DMS 273 (cell line): Measurements from ENCODE around the gene VWF.

ENCODE experiments used
- DNase-seq: peaks from one replicate; lab custom pipeline; 2025; ENCODE audit not compliant: unreplicated experiment; lab: John Stamatoyannopoulos, UW

Gene VWF

GRCh38 chr12:5997260-5997659, 127.2 kb downstream of the VWF start:
- no peak for DNase-seq

GRCh38 chr12:5996459-5996858, 128.0 kb downstream of the VWF start:
- DNase-seq: no peak

- DNase-seq: no peak
These were observed 134.8 kb downstream of the VWF start for GRCh38 chr12:5989621-5990020.

GRCh38 chr12:5988659-5989116, 135.8 kb downstream of the VWF start:
- DNase-seq: peak; percentile 73

GRCh38 chr12:5988088-5988487, 136.4 kb downstream of the VWF start:
- DNase-seq: no peak

GRCh38 chr12:5987573-5987972, 136.9 kb downstream of the VWF start:
- no peak for DNase-seq

GRCh38 chr12:5985471-5985870, 139.0 kb downstream of the VWF start:
- no peak for DNase-seq

GRCh38 chr12:5984873-5985272, 139.6 kb downstream of the VWF start:
- DNase-seq: no peak

- no peak for DNase-seq
These were observed 142.4 kb downstream of the VWF start for GRCh38 chr12:5982106-5982505.

- DNase-seq: no peak
These were observed 146.9 kb downstream of the VWF start for GRCh38 chr12:5977556-5977955.

- DNase-seq: no peak
These were observed 147.8 kb downstream of the VWF start for GRCh38 chr12:5976711-5977110.

- no peak for DNase-seq
These were observed 148.3 kb downstream of the VWF start for GRCh38 chr12:5976196-5976595.

GRCh38 chr12:5973461-5974115, 150.9 kb downstream of the VWF start:
- DNase-seq: no peak

GRCh38 chr12:5972387-5972786, 152.1 kb downstream of the VWF start:
- no peak for DNase-seq

GRCh38 chr12:5971194-5971850, 153.1 kb downstream of the VWF start:
- no peak for DNase-seq

- DNase-seq: no peak
These were observed 154.3 kb downstream of the VWF start for GRCh38 chr12:5969974-5970690.

- DNase-seq: no peak
These were observed 155.1 kb downstream of the VWF start for GRCh38 chr12:5969156-5969973.

GRCh38 chr12:5967645-5968415, 156.6 kb downstream of the VWF start:
- DNase-seq: no peak

- DNase-seq: no peak
These were observed 157.9 kb downstream of the VWF start for GRCh38 chr12:5966486-5967095.

- DNase-seq: peak; percentile 63
These were observed 158.5 kb downstream of the VWF start for GRCh38 chr12:5965950-5966383.
